Measurements from ENCODE around the gene ZBTB46. TPM values are rescaled to one million over a fixed set of nuclear protein-coding genes. Genes with fewer than 3 reads are reported as not detected.

The ZBTB46 gene
- total and polyA plus RNA-seq, 10 of the 15 experiments (the other 5 are each of a cell fraction or from before 2014, with no cell fraction given): 0.15 to 0.92 (median 0.34) TPM

GRCh38 chr20:63807654-63808053 is 23.4 kb downstream of the ZBTB46 start:
- Histone ChIP-seq H2AFZ (ENCODE audit: control insufficient read depth, low read depth, low read length) (no peak overlapping the region), H3K9me3 (replicated peaks; ENCODE audit: control insufficient read depth, insufficient read depth, low read length) (no peaks in the 10 kb centered on the region), H3K36me3 (ENCODE audit: control insufficient read depth in 2 of 2, insufficient read depth in 2 of 2, low read length in 1 of 2) (no peaks in the 10 kb centered on the region), H3K27me3 (replicated peaks in 1 of 2; ENCODE audit: control insufficient read depth in 2 of 2, insufficient read depth in 2 of 2, low read length in 1 of 2) (no peaks in the 10 kb centered on the region), H3K4me2 (ENCODE audit: control insufficient read depth, insufficient read depth) (no peak overlapping the region), H4K20me1 (ENCODE audit: control insufficient read depth, insufficient read depth) (no peaks in the 10 kb centered on the region), H3K27ac (ENCODE audit: control insufficient read depth, insufficient read depth) (no peak overlapping the region), H3K4me1 (ENCODE audit: control insufficient read depth, insufficient read depth, low read length) (no peaks in the 10 kb centered on the region), H3K79me2 (ENCODE audit: control insufficient read depth, insufficient read depth, low read length) (no peaks in the 10 kb centered on the region), H3K9ac (ENCODE audit: control insufficient read depth, insufficient read depth, low read length) (no peak overlapping the region), H3K4me3 (no peak overlapping the region)
- WGBS (ENCODE audit: insufficient coverage, insufficient replicate concordance, low lambda C conversion rate, missing lambda C conversion rate): 90% methylated on average over 23 of the region's 23 CpGs
- FAIRE-seq: no peak
- intact Hi-C loops (cut with micrococcal nuclease; ENCODE audit: unreplicated experiment) (no loop called here), in situ Hi-C loops (cut with MboI) (no loop called here)
- ATAC-seq: no peak
- RAD21 ChIA-PET (ENCODE audit: unreplicated experiment): no interaction called here
- BruUV-seq (replicated peaks): no TSS peak
- no peak for DNase-seq (ENCODE audit: low read depth, low spot score)
- SMC1A ChIA-PET (ENCODE audit: uncharacterized antibody, unreplicated experiment): no interaction called here
- CTCF ChIA-PET: interaction anchor here (1.1 kb wide), 1 partner anchor 13 kb away, joined by 6 read pairs; no protein-coding TSS in a partner anchor
- POLR2A ChIA-PET: no interaction called here
- TF ChIP-seq NFXL1 (IDR thresholded peaks at IDR 0.05; ENCODE audit: borderline replicate concordance): no peak
- no peak for TF ChIP-seq RELB (IDR thresholded peaks at IDR 0.05; ENCODE audit: low read depth)
- TF ChIP-seq RFX5 (IDR thresholded peaks at IDR 0.05; ENCODE audit: low read depth, low read length): no peak
- no peak for TF ChIP-seq ZNF217 (IDR thresholded peaks at IDR 0.05)
- no peak for TF ChIP-seq NR2C1 (IDR thresholded peaks at IDR 0.05)
- TF ChIP-seq ETV6 (conservative IDR thresholded peaks at IDR 0.05 in 1 of 2, IDR thresholded peaks at IDR 0.05 in 1 of 2; ENCODE audit: borderline replicate concordance in 1 of 2, low read depth in 1 of 2): no peak
- TF ChIP-seq ZBTB40 (IDR thresholded peaks at IDR 0.05; ENCODE audit: borderline replicate concordance): no peak
- TF ChIP-seq SREBF1 (IDR thresholded peaks at IDR 0.05; ENCODE audit: low read length): no peak
- no peak for TF ChIP-seq RBBP5 (conservative IDR thresholded peaks at IDR 0.05)
- no peak for TF ChIP-seq SMAD5 (IDR thresholded peaks at IDR 0.05; ENCODE audit: low read depth)
- TF ChIP-seq SREBF2 (IDR thresholded peaks at IDR 0.05; ENCODE audit: low read length): no peak
- TF ChIP-seq CHD4 (IDR thresholded peaks at IDR 0.05): no peak
- no peak for TF ChIP-seq POLR2AphosphoS5 (IDR thresholded peaks at IDR 0.05; ENCODE audit: low read length)
- no peak for TF ChIP-seq HDAC6 (IDR thresholded peaks at IDR 0.05; ENCODE audit: unreplicated experiment)
- TF ChIP-seq EGR1 (IDR thresholded peaks at IDR 0.05; ENCODE audit: borderline replicate concordance in 1 of 2, low read depth in 2 of 2, low read length in 2 of 2): no peak

Measured in GM12878 (cell line).